Activated CD4-positive, alpha-beta T cell treated with anti-CD3 and anti-CD28 coated beads, Interleukin-2, amount 50 U/mL, for 4 hours (primary cell): ENCODE results near the gene P2RY13.

Experiments
- DNase-seq, 2 experiments: peaks; one replicate each; pipeline ENCODE4 v3.0.0-alpha.2; 2020

The P2RY13 gene

GRCh38 chr3:151319628-151320027, 9.7 kb downstream of the P2RY13 start:
- DNase-seq: no peak

GRCh38 chr3:151318991-151319390, 10.4 kb downstream of the P2RY13 start:
- DNase-seq: no peak

DNA sequence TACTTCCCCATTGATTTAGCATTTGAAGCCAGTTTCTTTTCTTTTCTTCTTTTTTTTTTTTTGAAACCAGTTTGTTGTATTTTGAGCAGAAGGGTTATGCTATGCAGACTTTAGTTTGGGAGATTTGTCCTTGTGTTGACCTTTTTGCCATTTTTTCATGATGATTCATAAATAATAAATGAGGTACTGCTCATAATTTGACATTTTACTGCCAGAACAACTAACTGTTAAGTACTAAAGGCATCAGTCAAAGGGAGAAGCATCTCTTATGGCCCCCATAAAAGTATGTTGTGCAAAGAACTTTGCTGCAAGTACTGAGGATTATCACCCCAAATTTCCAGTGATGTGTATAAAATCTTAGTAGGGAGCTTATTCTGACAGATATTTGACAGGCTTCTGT, 11.0 kb downstream of the P2RY13 start:
- no peak for DNase-seq

DNA sequence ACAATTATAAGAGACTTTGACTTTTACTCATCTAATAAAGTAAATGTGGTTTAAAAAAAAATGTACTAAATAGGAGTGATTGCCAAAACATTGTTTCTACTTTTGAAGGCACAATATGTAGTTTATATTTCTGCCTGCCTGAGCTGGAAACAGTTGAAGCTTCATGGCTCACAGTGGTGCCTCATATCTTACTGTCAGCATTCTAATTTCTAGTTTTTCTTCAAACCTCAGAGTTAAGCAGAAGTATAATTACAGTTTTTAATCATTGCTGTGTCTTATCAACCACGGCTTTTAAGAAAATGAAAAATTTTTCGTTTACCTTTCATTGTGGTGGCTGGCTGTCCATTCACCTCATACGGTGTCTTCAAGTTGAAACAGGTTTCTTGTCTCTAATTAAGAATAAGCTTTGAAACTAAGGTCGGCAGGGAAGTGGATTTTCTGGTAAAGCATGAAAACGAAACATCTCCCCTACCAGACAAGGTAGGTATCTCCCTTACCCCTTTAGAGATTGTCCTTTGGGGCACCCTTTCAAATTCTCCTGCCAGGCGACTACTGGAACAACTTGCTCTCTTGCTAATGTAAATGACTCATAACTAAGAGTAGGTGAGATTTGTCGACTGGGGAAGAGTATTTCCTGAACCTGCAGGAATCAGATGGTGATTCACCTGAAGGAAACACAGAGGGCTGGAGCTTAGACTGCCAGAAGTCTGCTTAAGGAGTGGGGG, 12.9 kb downstream of the P2RY13 start, which contains the start of gene GPR87:
GPR87 (minus strand) TSS at position 554 of the 725 bp plus-strand sequence. CDS start 16,720 bp downstream, outside the sequence.
- DNase-seq: no peak

DNA sequence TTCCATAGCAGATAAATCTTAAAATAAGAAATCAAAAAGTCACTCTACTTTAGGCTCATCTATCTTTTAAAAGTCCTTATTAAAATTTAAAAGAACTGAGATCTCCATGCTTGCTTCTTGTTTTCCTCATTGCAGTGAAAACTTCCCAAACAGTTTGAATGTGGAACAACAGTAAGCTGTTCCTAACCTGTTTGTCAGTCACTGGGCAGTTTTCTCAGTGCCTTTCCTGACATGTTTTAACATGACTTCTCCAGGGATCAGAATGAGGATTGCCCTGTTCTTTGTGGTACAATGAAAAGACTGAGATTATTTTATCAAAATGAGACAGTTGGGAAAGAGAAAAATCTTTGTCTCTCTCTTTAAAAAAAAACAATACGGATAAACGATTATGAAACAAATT, 13.5 kb downstream of the P2RY13 start:
- DNase-seq: no peak

DNA sequence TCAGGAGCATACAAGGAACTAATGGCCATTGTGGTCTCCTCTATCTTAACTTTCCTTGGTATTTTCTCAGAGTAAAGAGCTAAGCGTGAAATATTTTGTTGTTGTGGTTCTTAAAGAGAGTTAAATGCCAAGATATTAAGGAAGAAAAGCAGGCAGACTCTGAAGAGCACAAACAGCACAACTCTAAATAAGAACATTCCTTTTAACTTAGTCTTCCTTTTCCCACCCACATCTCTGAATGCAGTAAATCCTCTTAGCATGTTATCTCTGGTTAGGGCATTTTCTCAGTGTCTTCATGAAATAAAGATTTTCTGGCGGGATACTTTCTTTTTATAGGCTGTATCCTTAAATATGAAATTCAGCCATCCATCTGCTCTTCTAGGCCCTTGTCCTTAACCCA, 14.2 kb downstream of the P2RY13 start:
- no peak for DNase-seq

DNA sequence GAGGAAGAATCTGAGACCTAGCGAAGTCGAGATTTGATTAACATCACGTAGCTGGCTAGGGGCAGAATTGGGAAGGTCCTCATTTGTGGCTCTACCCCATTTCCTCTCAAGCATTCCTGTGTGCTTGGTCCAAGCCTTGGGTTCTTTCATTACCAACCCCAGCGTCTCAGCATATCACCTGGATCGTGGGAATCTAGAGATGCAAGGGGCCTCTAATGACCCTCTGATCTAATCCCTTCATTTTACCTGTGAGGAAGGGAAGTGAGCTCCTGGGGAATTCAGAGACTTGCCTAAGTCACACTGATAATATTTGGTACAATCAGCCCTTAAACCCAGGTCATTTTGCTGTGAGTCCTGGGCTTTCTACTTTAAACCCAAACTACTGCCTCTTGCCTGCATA, 14.8 kb downstream of the P2RY13 start:
- DNase-seq: no peak

- DNase-seq: no peak
Observed at GRCh38 chr3:151314137-151314536, 15.2 kb downstream of the P2RY13 start.

DNA sequence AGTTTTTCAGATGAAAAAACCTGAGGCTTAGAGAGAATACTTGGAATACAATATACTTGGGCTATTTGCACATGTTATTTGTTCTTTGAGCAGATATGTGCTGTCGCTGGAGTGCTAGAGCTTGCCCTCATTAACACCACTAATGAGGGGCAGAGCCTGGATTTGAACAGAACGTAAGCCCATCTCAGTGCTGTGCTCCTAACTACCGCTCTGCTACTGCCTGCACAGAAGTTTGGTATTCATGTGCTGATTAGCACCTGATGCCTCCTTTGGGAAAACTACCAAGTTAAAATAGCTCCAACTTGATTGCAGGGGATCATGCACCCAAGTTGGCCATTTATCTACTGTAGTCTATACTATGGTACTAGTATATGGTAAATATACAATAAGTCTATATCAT, 16.4 kb downstream of the P2RY13 start:
- no peak for DNase-seq

DNA sequence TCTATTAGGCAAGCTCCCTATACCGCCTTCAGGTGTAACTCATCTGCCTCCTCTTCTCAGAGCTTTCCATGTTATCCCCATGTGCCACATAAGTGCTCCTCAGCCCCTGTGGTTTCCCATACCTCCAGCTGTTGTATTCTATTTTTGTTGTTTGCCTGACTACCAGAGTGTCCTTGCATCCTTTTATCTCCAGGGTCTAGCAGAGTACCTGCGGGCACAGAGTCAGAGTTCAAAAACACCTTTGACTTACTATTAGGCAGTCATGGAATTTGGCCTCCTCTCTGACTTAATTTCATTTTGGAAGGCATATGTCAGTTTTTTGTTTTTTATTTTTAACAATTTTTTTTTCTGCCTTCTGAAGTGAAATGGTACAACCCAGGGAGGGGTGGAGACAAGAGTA, 19.8 kb downstream of the P2RY13 start:
- no peak for DNase-seq

DNA sequence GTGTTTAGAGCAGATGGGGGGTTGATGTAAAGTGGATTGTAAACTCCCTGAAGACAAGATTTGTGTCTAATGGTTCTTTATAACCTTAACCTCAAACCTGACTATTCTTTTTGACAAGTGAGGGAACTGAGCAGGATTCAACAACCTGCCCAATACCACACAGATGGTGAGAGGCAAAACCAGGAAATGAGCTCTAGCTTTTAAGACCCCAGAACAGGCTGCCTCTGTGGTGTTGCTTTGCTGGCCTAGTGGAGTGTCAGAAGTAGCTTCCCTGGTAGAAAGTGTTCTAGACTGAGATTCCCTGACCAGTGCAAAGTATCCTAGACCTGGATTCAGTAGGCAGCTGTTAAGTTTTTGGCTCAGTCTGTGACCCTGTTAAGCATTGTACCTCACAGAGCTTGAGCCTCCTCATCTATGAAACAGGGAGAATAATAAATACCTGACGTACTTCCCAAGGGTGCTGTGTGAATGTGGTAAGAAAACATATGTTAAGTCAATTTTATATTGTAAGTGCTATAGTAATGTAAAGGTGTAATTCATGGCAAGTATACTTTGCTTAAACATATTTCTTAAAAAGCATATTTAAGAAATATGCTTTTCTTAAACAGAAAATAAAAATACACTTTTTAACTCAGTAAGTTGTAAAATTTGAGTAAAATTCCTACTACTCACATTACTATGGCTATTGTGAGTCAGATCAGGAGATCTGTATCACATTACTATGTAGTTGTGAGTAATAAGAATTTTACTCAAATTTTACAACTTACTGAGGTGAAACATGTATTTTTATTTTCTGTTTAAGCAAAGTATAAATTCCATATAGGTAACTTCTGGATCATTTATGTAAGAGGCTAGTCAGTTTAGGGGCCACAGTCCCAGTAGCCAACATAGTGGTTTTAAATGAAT, 21.5 kb downstream of the P2RY13 start:
- no peak for DNase-seq

GRCh38 chr3:151307131-151307530, 22.2 kb downstream of the P2RY13 start:
- no peak for DNase-seq

DNA sequence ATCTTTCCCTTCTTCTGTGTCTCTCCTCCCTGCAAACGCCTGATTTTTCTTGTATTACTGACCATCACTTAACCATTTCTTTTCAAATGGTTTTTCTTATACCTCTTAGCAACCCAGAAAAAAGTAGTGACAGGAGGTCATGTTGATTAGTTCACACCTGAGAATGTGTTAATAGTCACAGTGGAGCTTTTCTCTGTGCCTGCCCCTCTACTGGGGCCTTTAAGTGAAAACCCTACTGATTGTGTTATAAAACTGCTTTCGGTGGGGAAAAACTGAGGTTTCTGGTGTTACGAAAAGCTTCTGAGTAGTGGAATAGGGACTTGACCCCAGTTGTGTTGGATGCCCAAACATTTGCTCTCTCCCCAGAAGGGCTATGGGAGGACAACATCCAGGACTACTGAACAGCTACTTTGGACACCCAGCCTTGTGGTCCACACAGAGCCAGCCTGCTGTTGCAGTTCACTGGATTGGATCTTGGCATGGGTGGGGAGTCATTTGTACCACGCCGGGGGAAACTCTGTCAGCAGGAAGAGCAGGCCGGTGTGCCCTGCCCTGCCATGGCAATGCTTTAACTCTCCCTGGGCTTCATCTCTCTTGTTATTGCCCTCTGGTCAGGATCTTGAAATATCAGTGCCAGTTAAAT, 23.1 kb downstream of the P2RY13 start:
- no peak for DNase-seq

- no peak for DNase-seq
Observed at GRCh38 chr3:151305775-151306151, 23.6 kb downstream of the P2RY13 start.

DNA sequence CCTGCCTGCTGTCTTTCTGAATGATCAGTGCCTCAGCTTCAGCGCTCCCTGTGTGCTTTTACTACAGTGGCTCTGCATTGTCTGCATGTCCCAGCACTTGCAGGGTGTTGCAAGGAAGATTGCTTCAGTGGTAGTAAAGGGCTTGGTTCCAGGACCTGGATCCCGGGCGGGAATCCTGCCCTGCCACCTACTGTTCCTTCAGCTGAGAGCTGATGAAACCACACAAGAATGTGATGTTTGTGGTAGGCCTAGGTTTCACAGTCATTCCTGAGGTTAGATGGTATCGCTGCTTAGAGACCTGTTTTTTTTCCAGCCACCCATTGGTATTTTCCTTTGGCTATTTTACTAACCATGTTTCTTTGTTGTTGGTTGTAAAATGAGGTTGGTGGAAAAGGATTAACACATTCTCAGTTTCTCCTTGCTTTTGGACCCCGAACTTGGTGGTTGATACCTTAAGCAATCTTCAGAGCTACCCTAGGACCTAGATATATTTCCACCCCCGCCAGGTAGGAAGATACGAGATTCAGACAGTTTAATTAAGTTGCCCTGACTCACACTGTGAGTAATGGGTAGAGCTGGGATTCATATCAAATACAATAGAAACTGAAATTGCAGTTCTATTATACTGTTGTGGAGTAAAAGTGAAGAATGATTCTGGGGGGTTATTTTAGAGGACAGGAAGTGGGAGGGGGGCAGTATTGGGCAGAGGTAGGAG, 24.1 kb downstream of the P2RY13 start:
- no peak for DNase-seq

- no peak for DNase-seq
Observed at GRCh38 chr3:151303751-151304150, 25.6 kb downstream of the P2RY13 start.

DNA sequence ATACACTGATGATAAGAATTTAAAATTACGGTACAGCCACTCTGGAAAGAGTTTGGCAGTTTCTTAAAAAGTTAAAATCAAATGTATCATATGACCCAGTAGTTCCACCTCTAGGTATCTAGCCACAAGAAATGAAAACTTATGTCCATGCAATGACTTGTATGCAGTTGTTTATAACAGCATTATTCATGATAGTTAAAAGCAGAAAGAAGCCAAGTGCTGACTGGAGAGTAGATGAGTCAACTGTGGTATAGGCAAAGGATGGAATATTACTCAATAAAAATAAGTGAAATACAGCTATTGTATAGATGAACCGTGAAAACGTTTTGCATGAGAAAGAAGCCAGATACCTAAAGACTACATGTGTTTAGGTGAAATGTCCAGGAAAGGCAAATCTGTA, 27.6 kb downstream of the P2RY13 start:
- no peak for DNase-seq

- DNase-seq: no peak
Observed at GRCh38 chr3:151300539-151300938, 28.8 kb downstream of the P2RY13 start.

DNA sequence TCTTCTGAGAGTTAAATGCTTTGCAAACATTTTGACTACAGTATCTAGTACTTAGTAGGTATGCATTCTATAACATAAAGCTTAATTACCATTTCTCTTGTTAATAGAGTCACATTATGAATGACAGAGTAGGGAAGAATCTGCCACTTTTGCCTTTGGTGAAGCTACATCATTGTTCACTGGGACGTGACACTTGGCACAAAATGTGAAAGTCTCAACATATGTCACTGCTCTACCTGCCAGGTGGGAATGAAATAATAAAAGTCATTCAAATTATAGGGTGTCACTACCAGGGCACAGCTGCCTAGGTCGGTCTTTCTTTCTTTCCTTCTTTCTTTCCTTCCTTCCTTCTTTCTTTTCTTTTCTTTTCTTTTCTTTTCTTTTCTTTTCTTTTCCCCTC, 30.3 kb downstream of the P2RY13 start:
- no peak for DNase-seq

GRCh38 chr3:151297429-151297828, 31.9 kb downstream of the P2RY13 start:
- no peak for DNase-seq

- DNase-seq: no peak
Observed at GRCh38 chr3:151296226-151296625, 33.1 kb downstream of the P2RY13 start.

GRCh38 chr3:151293127-151293526, 36.2 kb downstream of the P2RY13 start:
- DNase-seq: no peak

GRCh38 chr3:151290673-151291072, 38.7 kb downstream of the P2RY13 start:
- no peak for DNase-seq
